ENCODE data around the gene BLOC1S4. TPM values are rescaled to one million over a fixed set of nuclear protein-coding genes. Genes with fewer than 3 reads are reported as not detected.
"Not testable (repeated sequence)": the region's sequence is repeated elsewhere in the genome, so short reads cannot be mapped to it uniquely, and the experiment has no call there.

BLOC1S4 gene
- total RNA-seq, 1 donor from 2014 or later: 20.7 TPM

DNA sequence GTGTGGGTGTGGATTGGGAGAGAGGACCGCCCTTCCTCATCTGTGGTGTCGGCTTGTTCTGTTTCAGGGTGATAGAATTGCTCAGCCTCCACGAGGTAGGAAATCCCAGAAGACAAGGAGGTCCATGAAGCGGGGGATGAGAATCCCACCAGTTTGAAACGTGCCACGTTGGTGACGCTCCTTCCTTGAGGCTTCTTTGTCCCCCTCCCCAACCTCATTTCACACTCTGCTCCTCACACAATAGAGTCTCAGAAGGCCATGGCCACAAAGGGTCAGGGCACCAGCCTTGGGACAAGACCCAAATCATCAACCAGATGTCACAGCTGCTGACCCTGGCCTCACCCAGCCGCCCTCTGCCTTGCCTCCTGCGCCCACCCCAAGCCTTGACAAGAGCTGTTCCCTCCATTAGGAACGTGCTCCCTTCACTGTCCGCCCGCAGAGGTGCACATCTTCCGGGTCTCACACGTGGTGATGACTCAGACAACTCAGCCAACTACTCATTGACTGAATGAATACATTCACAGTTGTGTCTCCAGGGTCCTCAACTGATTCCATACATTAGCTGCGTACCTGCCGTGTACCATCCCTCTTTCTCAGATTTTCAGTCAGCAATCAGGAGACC, 18.3 kb downstream of the BLOC1S4 start:
- DNase-seq (ENCODE audit: extremely low read depth, low read depth, low spot score): no peak

DNA sequence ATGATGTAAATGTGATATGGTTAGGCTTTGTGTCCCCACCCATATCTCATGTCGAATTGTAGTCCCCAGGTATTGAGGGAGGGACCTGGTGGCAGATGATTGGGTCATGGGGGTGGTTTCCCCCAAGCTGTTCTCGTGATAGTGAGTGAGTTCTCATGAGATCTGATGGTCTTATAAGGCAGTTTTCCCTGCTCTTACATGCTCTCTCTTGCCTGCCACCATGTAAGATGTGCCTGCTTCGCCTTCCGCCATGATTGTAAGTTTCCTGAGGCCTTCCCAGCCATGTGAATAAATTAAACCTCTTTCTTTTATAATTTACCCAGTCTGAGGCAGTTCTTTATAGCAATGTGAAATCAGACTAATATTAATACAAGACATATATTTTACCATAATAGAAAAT, 23.9 kb downstream of the BLOC1S4 start:
- no peak for DNase-seq (ENCODE audit: extremely low read depth, low read depth, low spot score)

DNA sequence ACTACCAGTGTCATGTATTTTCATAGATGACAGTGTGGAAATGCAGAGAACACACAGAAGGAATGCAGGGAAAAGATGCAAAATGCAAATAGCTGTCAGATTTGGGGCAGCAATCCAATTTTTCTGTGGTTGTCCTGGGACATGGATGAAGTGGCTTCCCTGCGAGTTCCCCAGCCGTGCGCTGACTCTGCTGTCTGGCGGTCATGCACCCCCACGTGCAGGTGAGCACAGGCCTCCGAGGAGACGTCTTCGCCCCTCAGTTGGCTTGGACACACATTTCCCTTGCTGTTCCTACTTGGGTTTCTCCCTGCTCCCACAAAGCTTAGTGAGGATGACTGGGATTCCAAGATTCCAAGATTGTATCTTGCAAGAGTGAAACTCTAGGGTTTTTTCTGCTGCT, 24.4 kb downstream of the BLOC1S4 start:
- DNase-seq (ENCODE audit: extremely low read depth, low read depth, low spot score): no peak

DNA sequence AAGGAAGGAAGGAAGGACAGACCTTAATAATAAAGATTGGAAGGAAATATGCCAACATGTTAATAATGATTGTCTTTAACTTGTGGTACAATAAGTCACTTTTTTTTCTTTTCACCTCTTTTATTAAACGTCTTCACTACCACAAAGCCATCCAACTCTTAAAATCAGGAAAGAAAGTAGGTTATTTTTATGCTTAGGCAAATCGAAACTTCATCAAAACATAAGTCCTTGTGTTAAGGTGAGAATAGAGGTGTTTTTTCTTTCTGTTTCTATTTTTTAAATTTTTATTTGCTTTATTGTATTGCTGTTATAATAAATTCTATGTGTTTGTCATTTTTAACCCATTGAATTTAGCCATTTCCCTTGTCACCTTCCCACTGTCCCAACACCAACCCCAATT, 26.5 kb downstream of the BLOC1S4 start:
- DNase-seq (ENCODE audit: extremely low read depth, low read depth, low spot score): no peak

DNA sequence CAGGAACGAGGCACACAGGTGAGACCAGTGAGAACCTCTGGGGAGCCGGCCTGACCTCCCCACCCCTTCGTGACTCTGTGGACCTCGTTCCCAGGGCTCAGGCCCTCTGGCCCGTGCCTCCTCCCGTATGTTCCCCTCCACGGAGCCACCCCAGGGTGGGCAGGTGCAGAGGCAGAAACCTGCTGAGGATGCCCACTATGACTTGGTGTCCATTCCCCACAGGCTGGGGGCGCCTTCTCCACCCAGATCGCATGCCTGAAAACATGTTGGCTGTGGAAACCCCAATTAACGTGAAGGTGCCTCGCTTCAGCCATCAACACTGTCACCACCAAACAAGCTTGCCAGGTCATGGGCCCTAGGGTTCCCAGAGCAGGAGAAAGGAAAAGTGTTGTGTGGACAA, 27.0 kb downstream of the BLOC1S4 start:
- DNase-seq (ENCODE audit: extremely low read depth, low read depth, low spot score): no peak

DNA sequence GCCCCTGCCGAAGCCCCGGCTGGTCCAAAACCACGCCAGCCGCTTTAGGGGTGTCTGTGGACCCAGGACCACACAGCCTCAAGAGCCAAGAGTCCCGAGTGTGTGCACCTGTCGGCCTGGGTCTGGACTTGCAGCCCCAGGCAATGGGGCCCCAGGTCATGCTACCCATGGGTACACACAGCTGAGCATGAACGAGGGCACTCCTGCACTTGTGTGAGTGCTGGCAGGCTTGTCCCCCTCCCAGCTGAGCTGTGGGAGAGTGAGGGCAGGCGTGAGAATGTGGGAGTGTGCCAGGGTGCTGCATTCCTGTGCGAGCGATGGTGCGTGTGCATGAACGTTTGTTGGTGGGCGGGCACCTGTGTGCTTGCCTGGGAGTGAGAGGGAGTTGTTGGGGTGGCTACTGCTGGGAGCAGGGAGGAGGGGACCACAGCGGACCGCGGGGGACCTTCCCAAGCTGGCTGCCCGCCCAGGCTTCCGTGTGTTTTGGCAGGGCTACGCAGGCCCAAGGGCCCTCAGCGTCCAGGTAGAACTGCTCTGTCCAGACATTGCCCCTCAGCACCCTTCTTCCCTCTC, 30.8 kb downstream of the BLOC1S4 start:
- no peak for DNase-seq (ENCODE audit: extremely low read depth, low read depth, low spot score)

DNA sequence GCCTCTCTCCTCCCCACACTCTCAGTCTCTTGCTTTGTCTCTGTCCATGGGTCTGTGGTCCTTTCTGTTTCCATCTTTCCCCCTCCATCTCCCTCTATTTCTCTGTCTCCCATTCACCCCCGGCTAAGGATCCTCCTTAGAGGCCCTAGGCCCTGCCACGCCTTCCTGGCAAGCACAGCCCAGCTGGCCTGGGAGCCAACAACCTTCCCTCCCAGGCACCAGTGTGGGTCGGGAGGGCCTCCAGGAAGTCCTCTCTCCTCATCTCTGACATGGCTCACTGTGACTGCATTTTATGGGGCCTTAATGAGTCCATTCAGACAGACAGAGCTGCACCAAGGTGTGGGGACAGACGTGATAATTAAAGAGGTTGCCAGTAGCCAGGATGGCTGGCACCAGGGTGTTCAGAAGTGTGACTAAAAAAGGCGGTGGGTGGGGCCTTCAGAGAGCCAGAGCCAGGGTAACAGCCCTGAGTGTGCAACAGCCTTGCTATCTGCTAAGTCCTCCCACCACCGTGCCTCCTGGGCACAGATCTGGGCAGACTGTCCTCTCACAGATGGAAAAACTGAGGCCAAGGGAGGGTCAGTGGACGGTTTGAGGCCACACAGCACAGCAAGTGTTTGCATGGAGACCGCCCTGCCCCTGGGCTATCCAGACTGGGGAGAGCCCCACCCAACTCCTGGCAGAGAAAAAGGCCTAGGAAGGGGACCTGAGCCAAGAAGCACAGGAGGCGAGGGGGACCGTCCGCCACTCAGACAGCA, 31.5 kb downstream of the BLOC1S4 start:
- no peak for DNase-seq (ENCODE audit: extremely low read depth, low read depth, low spot score)

DNA sequence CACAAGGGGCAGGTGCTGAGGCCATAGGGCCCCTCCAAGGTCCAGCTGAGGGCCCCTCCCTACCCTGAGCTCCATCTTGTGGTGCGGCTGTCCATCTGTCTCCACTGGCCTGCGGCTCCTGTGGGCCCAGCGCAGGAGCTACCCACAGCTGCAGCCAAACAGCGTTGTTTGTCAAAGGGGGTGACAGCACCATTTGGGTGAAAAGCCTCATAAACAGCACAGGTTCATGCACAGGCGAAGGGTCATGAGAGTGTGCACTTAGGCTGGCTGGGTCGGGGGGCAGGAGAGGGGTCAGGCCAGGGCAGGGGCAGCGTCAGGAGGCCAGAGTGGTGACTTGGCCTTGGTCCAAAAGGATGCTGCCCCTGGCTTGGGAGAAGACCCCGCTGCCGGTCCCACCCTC, 32.3 kb downstream of the BLOC1S4 start:
- no peak for DNase-seq (ENCODE audit: extremely low read depth, low read depth, low spot score)

DNA sequence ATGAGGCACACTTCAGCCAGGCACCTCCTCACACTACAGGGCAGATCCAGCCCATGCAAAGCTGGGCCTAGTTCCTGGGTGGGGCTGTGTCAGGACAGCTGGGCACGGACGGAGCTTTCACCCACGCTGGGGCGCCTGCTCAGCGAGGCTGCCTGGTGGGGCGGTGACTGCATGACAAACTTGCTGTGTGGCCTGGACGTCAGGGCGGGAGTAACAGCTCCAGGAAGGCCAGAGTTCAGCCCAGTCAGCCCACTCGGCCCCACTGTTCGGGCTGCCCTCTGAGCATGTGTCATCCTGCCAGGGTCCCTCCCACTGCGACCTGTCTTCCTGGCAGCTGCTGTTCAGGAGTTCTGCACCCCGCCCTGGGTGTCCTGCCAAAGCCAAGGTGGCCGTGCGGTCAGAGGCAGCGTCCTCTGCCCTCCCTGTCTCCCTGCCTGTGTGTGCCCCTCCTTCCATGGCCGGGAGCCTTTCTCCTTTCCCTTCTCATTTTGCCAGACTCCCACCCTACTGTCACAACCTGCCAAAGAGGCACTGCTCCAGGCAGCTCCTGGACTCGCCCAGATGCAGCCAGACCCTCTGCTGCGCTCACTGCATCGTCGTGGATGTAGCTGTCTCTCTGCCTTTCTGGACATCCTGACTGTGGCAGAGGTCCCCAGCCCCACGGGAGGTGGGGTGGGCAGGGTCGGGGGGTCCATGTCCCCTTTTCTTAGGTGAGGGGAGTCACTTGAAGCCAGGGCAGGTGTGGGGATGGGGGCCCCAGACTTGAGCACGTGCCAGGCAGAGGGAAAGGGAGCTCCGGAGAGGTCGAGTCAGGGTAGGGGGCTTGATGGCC, 33.6 kb downstream of the BLOC1S4 start:
- DNase-seq (ENCODE audit: extremely low read depth, low read depth, low spot score): no peak

DNA sequence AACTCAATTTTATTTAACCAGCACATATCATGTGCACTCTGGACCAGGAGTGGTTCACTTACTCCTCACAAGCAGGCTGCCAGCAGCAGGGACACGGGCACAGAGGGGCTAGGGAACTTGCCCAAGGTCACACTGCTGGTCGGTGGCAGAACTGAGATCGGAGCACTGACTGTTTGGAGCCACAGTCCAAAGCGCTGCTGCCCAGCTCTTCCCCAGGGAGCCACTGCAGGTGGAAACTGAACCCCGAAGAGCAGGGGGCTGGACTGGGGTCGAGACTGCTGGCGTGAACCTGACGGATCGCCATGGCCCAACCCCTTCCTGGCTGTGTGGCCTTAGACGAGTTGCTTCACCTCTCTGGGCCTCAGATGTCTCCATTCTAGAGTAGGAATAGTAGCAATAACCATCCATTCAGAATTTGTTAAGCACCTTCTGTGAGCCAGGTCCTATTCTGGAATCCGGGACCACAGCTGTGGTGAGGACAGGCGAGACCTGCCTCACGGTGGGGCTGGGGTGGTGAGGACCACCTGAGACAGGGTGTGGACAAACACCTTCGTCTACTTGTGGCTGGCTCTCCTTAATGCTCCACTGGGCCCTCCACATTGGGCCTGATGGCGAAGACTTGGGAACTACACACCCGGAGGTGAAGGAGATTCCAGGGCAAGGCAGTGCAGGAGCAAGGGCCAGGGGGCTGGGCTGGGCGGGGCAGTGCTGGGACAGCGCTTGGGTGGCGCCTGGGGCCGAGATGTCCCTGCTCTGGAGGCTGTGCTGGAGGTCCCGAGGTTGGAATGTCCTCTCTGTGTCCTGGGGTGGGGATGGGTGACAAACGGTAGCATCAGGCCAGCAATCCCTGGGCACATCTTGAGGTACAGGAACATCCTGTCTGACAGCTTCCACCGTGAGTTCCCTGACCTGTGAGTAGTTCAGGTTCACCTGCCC, 34.6 kb downstream of the BLOC1S4 start:
- no peak for DNase-seq (ENCODE audit: extremely low read depth, low read depth, low spot score)

DNA sequence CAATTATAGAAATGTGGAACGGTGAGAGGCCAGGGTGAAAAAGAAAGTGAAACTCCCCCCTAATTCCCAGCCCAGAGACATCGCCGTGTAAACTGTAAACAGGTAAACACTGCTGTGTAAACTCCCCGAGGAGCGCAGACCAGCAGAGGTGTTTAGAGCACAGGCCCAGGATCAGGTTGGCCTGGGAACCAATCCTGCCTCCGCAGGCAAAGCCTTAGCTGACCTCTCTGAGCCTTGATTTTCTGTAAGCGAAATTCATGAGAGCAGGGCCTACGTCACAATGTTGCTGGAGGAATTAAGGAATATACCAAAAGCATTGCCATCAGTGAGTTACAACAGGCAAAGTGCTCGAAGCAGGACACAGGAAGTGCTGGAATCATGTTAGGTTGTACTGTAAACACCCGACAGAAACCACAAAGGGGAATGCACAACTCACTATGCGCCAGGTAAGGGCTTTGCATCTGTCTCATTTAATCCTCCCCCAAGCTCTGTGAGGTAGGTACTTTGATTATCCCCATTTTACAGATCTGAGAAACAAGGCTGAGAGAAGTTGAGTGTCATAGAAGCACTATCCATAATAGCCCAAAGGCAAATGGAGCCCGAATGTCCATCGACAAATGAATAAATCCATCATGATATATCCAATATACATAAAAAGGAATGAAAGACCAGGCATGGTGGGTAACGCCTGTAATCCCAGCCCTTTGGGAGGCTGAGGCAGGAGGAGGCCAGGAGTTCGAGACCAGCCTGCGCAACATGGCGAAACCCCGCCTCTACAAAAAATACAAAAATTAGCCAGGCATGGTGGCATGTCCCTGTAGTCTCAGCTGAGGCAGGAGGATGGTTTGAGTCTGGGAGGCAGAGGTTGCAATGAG, 35.9 kb downstream of the BLOC1S4 start:
- DNase-seq (ENCODE audit: extremely low read depth, low read depth, low spot score): no peak

DNA sequence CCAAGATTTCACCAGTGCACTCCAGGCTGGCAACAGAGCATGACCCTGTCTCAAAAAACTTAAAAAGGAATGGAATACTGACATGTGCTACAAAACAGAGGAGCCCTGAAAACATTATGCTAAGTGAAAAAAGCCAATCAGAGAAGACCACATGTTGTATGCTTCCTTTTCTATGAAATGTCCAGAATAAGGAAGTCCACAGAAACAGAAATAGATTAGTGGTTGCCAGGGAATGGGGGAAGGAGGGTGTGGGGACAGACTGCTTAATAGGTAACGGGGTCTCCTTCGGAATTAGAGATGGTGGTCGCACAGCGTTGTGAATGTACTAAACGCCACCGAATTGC, 36.5 kb downstream of the BLOC1S4 start:
- no peak for DNase-seq (ENCODE audit: extremely low read depth, low read depth, low spot score)

DNA sequence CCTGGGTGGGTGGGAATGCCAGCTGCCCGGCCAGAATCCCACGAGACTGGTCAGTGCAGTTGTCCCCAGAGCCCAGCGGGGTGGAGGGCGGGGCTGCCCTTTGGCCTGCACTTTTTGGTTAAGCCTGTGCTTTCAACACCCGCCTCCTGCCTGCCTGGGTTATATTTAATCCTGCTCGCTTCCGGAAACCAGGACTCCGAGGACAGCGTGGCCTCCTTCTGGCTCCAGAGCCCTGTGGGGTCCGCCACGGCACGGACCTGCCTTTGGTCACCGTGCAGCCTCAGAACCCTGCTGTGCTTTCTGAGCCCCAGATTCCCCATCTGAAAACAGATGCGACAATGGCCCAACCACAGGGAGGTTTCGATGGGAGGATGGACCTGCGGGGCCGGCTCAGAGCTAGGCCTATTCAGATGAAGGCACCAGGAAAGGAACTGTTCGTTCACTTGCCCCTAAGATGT, 37.2 kb downstream of the BLOC1S4 start:
- DNase-seq (ENCODE audit: extremely low read depth, low read depth, low spot score): no peak

DNA sequence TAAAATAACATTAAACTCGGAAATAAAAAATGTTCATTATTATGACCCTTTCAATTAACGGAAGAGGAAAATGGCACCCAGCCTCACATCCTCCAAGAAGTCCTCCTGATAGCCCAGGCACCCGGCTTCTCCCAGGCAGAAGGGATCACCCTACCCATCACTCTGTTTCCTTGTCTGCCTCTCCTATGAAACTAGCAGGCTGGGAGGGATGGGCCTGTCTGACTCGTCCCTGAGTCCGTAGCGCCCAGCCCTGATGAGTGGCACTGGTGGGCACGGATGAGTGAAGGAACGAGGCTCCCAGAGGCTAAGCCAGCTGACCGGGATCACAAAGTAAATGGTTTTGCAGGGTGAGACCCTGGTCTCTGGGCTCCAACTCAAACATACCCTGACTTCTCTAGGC, 37.9 kb downstream of the BLOC1S4 start:
- no peak for DNase-seq (ENCODE audit: extremely low read depth, low read depth, low spot score)

DNA sequence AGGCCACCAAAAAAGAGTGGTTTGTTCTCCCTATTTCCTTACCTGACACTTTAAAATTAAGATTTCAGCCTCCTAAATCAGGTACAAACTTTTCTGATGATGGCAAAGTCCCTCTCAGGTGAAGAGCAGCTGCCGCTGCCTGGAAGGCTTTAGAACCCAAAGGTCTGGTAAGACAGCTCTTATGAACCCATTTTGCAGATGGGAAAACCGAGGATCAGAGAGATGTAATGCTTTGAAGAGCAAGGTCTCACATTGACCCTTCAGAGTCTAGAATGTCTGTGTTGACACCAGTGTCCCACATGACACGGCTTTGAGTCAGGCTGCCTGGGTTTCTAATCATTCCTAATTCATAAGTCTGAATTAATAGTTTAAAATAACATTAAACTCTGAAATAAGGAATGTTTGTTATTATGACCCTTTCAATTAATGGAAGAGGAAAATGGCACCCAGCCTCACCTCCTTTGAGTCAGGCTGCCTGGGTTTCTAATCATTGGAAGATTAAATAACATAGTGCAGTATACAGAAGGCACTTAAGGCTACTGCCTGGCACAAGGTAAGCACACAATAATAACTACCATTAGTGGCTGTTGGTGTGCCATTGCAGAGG, 38.6 kb downstream of the BLOC1S4 start:
- no peak for DNase-seq (ENCODE audit: extremely low read depth, low read depth, low spot score)

DNA sequence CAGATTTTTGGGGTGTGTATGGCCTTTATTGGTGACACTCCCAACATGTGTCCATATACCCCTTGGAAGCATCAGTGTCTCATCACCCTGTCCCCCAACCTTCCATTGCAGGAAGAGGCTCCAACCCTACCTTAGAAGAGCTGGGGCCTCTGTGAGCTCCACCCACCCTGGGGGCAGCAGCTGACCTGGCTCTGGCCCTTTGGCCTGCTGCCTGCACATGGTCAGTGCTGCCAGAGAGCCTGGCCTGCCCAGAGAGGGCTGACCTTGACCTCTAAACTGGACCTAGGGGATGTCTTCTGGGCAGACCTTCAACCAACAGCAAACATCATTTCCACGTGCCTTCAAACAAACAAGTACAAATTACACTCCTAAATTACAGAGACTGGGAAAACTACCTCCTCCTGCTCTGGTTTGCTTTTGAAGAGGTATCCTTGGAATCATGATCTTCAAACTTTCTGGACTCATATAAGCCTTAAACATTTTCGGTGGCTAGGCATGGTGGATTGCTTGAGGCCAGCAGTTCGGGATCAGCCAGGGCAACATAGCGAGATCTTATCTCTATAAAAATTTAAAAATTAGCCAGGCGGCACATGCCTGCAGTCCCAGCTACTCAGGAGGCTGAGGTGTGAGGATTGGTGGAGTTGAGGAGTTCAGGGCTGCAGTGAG, 39.2 kb downstream of the BLOC1S4 start:
- no peak for DNase-seq (ENCODE audit: extremely low read depth, low read depth, low spot score)

DNA sequence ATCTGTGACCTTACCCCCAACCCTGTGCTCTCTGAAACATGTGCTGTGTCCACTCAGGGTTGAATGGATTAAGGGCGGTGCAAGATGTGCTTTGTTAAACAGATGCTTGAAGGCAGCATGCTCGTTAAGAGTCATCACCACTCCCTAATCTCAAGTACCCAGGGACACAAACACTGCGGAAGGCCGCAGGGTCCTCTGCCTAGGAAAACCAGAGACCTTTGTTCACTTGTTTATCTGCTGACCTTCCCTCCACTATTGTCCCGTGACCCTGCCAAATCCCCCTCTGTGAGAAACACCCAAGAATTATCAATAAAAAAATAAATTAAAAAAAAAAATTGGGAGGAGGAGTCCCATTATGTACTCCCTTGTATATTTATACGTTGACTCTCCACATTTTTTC, 40.4 kb downstream of the BLOC1S4 start:
- not testable (repeated sequence) for DNase-seq (ENCODE audit: extremely low read depth, low read depth, low spot score)

DNA sequence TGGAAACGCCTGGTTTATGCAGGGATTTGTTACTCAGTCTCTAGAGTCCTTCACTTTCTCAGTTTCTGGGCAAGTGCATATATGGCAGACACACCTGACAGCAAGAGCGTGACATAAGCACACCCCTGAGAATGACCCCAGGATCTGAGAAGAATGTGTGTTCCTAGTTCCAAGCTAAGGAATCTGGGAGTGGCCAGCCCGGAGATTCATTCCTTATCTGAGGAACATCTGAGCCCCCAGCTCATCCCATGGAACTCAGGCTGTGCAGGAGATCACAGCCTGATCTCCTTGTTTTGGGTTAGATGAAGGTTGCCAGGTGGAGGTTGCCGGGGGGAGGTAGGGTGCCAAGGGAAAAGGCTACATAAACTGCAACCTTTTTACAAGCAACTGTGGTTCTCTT, 42.8 kb downstream of the BLOC1S4 start:
- DNase-seq (ENCODE audit: extremely low read depth, low read depth, low spot score): no peak

Data from glomerular endothelial cell (primary cell).